AG09319 (cell line): ENCODE data around the gene PPRC1.

ENCODE experiments used
- DNase-seq: peaks from one replicate; pipeline ENCODE4 v3.0.0-alpha.2; 2010; ENCODE audit warnings: low read depth; ENCODE audit errors: extremely low read depth
- CTCF ChIP-seq: IDR thresholded peaks from 2 replicates; pipeline ENCODE4 v1.5.1; 2011; ENCODE audit warnings: low read depth, mild to moderate bottlenecking, inconsistent platforms, low read length, moderate library complexity

Gene PPRC1

GRCh38 chr10:102163342-102163989, 30.6 kb downstream of the PPRC1 start:
- no peak for TF ChIP-seq CTCF
- DNase-seq = no peak

- peak; percentile 64 for DNase-seq
- TF ChIP-seq CTCF = no peak
Observed at GRCh38 chr10:102167861-102168260, 35.0 kb downstream of the PPRC1 start.

- no peak for TF ChIP-seq CTCF
- no peak for DNase-seq
Observed at GRCh38 chr10:102170602-102171001, 37.8 kb downstream of the PPRC1 start.

GRCh38 chr10:102172288-102172687, 39.4 kb downstream of the PPRC1 start:
- TF ChIP-seq CTCF = no peak

GRCh38 chr10:102175415-102175814, 42.6 kb downstream of the PPRC1 start:
- no peak for TF ChIP-seq CTCF
- DNase-seq = no peak

More at GRCh38 chr10:102172288-102172687, 39.4 kb downstream of the PPRC1 start:
- DNase-seq = no peak

- no peak for DNase-seq
- TF ChIP-seq CTCF = no peak
Observed at GRCh38 chr10:102184606-102185005, 51.8 kb downstream of the PPRC1 start.

- TF ChIP-seq CTCF = no peak
- no peak for DNase-seq
Observed at GRCh38 chr10:102185272-102185671, 52.4 kb downstream of the PPRC1 start.
